OCI-LY1 (cell line): Measurements from ENCODE around the gene TMEM229B.

Experiments used
- H2AFZ ChIP-seq: fragments of 200-600 bp; sonication (generic), shearing (Covaris generic); 2 replicates; pipeline ENCODE4 v1.6.0; 2014; ENCODE audit warnings: antibody characterized with exemption, mild to moderate bottlenecking, low read length
- H3F3A ChIP-seq: fragments of 200-600 bp; sonication (generic), shearing (Covaris generic); 2 replicates; pipeline ENCODE4 v1.6.0; 2014; ENCODE audit warnings: mild to moderate bottlenecking, antibody characterized with exemption, low read length, moderate library complexity; ENCODE audit not compliant: insufficient read depth
- H3K27ac ChIP-seq: fragments of 200-600 bp; sonication (generic); 2 replicates; pipeline ENCODE4 v1.5.1; 2014; ENCODE audit warnings: low read length, mixed run types, mild to moderate bottlenecking, low read depth; ENCODE audit not compliant: poor library complexity, severe bottlenecking
- H3K27me3 ChIP-seq: fragments of 200-600 bp; sonication (generic); 2 replicates; pipeline ENCODE4 v1.6.0; 2014; ENCODE audit warnings: antibody characterized with exemption, mild to moderate bottlenecking, low read length, moderate library complexity; ENCODE audit not compliant: insufficient read depth
- H3K36me3 ChIP-seq: fragments of 200-600 bp; sonication (generic); 2 replicates; pipeline ENCODE4 v1.6.1; 2014; ENCODE audit warnings: mild to moderate bottlenecking, antibody characterized with exemption, low read length, moderate library complexity, mixed read lengths; ENCODE audit not compliant: insufficient read depth
- H3K4me1 ChIP-seq: fragments of 200-600 bp; sonication (generic); 2 replicates; pipeline ENCODE4 v1.5.1; 2014; ENCODE audit warnings: mild to moderate bottlenecking, low read length, moderate library complexity; ENCODE audit not compliant: insufficient read depth, severe bottlenecking
- H3K4me2 ChIP-seq: fragments of 200-600 bp; sonication (generic), shearing (Covaris generic); 2 replicates; pipeline ENCODE4 v1.6.1; 2014; ENCODE audit warnings: low read length
- H3K4me3 ChIP-seq: fragments of 200-600 bp; sonication (generic); 2 replicates; pipeline ENCODE4 v1.5.1; 2014; ENCODE audit warnings: low read length, low read depth, mild to moderate bottlenecking, mixed read lengths; ENCODE audit not compliant: poor library complexity, severe bottlenecking
- H3K79me2 ChIP-seq: fragments of 200-600 bp; shearing (Covaris generic); 2 replicates; pipeline ENCODE4 v1.6.1; 2016; ENCODE audit warnings: mixed run types, low read length, mixed read lengths; ENCODE audit not compliant: insufficient read depth
- H3K9ac ChIP-seq: fragments of 200-600 bp; sonication (generic), shearing (Covaris generic); 2 replicates; pipeline ENCODE4 v1.6.1; 2014; ENCODE audit warnings: mild to moderate bottlenecking, low read length, mixed read lengths
- H3K9me2 ChIP-seq: fragments of 200-600 bp; sonication (generic), shearing (Covaris generic); 2 replicates; pipeline ENCODE4 v1.6.1; 2014; ENCODE audit warnings: low read depth, mild to moderate bottlenecking, low read length, mixed read lengths
- H3K9me3 ChIP-seq: fragments of 200-600 bp; shearing (Covaris generic); 2 replicates; pipeline ENCODE4 v1.6.1; 2014; ENCODE audit warnings: low read length, mixed read lengths
- H4K20me1 ChIP-seq: fragments of 200-600 bp; sonication (generic), shearing (Covaris generic); 2 replicates; pipeline ENCODE4 v1.6.0; 2016; ENCODE audit warnings: mild to moderate bottlenecking, low read length; ENCODE audit not compliant: insufficient read depth
- EZH2 ChIP-seq: fragments of 200-600 bp; sonication (generic), shearing (Covaris generic); IDR thresholded peaks from 2 replicates; pipeline ENCODE4 v1.8.0; 2017; ENCODE audit warnings: borderline replicate concordance, mixed run types, mild to moderate bottlenecking, antibody characterized with exemption, low read length, moderate library complexity, mixed read lengths
- TF ChIP-seq, protein P1 (sequence below): fragments of 200-600 bp; sonication (generic), shearing (Covaris generic); IDR thresholded peaks from 2 replicates; pipeline ENCODE4 v1.5.1; 2017; ENCODE audit warnings: mild to moderate bottlenecking, antibody characterized with exemption, low read length, moderate library complexity, mixed read lengths

Gene TMEM229B

DNA sequence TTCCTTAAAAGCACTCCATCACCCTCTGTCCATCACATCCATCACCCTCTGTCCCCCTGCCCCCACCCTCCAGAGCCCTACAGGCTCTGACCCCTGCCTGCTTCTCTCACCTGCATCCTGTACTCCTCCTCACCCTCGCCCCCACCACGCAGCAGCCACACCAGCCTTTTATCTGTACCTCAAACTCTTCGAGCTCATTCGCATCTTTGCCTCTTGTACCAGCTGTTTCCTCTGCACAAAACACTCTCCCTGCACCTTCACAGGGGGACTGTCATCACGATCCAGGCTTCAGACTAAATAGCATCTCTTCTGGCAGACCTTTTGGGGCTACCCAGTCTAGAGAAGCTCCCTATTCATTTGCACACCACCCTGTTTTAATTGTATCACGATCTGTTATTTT, 24.1 kb downstream of the TMEM229B start:
- Histone ChIP-seq H3K27ac (no peak overlapping the region), H2AFZ (no peak overlapping the region)
- TF ChIP-seq, protein P1, sequence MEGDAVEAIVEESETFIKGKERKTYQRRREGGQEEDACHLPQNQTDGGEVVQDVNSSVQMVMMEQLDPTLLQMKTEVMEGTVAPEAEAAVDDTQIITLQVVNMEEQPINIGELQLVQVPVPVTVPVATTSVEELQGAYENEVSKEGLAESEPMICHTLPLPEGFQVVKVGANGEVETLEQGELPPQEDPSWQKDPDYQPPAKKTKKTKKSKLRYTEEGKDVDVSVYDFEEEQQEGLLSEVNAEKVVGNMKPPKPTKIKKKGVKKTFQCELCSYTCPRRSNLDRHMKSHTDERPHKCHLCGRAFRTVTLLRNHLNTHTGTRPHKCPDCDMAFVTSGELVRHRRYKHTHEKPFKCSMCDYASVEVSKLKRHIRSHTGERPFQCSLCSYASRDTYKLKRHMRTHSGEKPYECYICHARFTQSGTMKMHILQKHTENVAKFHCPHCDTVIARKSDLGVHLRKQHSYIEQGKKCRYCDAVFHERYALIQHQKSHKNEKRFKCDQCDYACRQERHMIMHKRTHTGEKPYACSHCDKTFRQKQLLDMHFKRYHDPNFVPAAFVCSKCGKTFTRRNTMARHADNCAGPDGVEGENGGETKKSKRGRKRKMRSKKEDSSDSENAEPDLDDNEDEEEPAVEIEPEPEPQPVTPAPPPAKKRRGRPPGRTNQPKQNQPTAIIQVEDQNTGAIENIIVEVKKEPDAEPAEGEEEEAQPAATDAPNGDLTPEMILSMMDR = no peak

DNA sequence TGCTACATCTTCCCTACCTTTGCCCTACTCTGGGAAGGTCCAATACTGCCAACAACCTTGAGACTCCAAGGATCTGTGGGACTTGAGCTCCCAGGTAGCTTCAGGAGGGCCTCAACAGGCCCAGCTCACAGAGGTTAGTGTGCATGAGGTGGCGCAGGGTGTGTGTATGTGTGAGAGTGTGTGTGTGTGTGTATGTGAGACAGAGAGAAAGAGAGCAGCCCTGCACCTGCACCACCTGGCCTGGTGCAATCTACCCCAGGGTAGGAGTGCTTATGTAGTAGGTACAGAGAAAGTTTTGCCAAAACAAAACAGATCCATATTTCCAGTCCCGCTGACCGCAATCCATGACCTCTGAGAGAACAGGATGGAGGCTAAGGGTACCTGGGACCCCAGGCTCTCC, 24.6 kb downstream of the TMEM229B start:
- no peaks in the 10 kb centered on the region for H3K9me2 ChIP-seq
- H2AFZ ChIP-seq = no peak overlapping the region
- no peak overlapping the region for H3K9ac ChIP-seq
- no peaks in the 10 kb centered on the region for H3F3A ChIP-seq
- H3K27ac ChIP-seq = no peak overlapping the region
- no peaks in the 10 kb centered on the region for H4K20me1 ChIP-seq
- TF ChIP-seq, protein P1 = no peak
- no peak for TF ChIP-seq EZH2
- no peaks in the 10 kb centered on the region for H3K4me1 ChIP-seq
- no peak overlapping the region for H3K4me3 ChIP-seq
- no peaks in the 10 kb centered on the region for H3K36me3 ChIP-seq
- no peaks in the 10 kb centered on the region for H3K27me3 ChIP-seq
- H3K4me2 ChIP-seq = no peak overlapping the region
- H3K9me3 ChIP-seq = no peaks in the 10 kb centered on the region
- H3K79me2 ChIP-seq = no peaks in the 10 kb centered on the region

More for the DNA sequence above, 24.1 kb downstream of the TMEM229B start:
- no peaks in the 10 kb centered on the region for H3K79me2 ChIP-seq
- no peaks in the 10 kb centered on the region for H3K9me2 ChIP-seq
- H4K20me1 ChIP-seq = no peaks in the 10 kb centered on the region
- H3K4me3 ChIP-seq = no peak overlapping the region
- H3K4me1 ChIP-seq = no peaks in the 10 kb centered on the region
- H3K27me3 ChIP-seq = no peaks in the 10 kb centered on the region
- no peak overlapping the region for H3K4me2 ChIP-seq
- H3K36me3 ChIP-seq = no peaks in the 10 kb centered on the region
- H3K9ac ChIP-seq = no peak overlapping the region
- no peaks in the 10 kb centered on the region for H3F3A ChIP-seq
- H3K9me3 ChIP-seq = no peaks in the 10 kb centered on the region

DNA sequence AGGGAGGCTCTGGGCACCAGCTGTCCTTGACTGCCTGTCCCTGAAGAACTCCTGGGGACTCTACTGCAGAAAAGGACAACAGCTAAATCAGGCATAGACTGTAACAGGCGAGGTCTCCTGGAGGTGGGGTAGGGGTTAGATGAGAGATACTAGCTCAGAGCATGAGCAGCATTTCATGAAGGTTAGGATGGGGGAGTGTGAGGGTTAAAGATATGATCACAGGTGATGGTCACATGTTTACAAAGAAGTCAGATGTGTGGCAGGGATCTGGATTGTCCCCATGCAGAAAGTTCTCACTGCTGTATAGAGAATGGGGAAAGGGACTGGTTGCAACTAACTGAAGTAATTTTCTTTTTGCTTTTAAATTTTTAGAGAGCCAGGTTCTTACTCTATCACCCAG, 26.5 kb downstream of the TMEM229B start:
- H3K4me2 ChIP-seq = no peak overlapping the region
- H3K4me3 ChIP-seq = no peak overlapping the region
- H3K27ac ChIP-seq = no peak overlapping the region
- H3K27me3 ChIP-seq = no peaks in the 10 kb centered on the region
- H2AFZ ChIP-seq = no peak overlapping the region
- H3F3A ChIP-seq = no peaks in the 10 kb centered on the region
- no peaks in the 10 kb centered on the region for H3K9me3 ChIP-seq
- H3K79me2 ChIP-seq = no peaks in the 10 kb centered on the region
- TF ChIP-seq, protein P1 = no peak
- no peak for TF ChIP-seq EZH2
- no peaks in the 10 kb centered on the region for H3K9me2 ChIP-seq
- no peaks in the 10 kb centered on the region for H3K4me1 ChIP-seq
- H3K36me3 ChIP-seq = no peaks in the 10 kb centered on the region
- no peak overlapping the region for H3K9ac ChIP-seq
- no peaks in the 10 kb centered on the region for H4K20me1 ChIP-seq
